Raji (cell line): ENCODE measurements around the gene CHRNG.

Experiments used
- POLR2A ChIP-seq: IDR thresholded peaks from 2 replicates; pipeline ENCODE4 v1.6.1; 2011; ENCODE audit warnings: low read depth, low read length, control low read depth; ENCODE audit not compliant: insufficient read depth

The CHRNG gene

DNA sequence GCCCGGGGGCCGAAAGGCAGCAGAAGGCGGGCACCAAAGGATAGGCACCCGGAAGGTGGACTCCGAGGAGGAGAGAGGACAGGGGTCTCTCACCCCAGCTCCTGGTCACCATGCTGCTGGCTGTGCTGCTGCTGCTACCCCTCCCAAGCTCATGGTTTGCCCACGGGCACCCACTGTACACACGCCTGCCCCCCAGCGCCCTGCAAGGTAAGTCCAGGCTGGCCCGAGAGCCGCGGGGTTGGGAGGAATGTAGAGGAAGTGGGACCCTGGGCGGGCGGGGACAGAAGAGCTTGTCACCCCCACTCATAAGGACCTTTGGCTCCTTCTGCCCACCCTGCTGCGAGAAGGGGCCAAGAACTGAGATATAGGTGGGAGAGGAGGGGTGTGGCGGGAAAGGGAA is 19.0 kb upstream of the CHRNG start:
- no peak for TF ChIP-seq POLR2A

DNA sequence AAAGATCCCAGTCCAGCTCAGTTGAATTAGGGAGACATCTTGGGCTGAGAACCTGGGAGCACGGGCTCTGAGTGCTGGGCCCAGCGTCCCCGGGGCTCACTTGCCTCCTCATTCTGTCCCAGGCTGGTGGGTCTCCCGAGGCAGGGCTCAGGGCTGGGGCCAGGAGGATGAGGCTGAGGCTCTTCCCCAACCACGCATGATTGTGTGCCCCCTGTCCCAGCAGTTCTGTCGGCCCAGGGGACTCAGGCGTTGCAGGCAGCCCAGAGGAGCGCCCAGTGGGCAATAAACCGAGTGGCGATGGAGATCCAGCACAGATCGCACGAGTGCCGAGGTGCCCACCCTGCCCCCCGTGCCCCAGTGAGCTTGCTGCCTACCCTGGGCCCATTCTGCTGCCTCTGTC is 18.4 kb upstream of the CHRNG start:
- TF ChIP-seq POLR2A, result no peak

DNA sequence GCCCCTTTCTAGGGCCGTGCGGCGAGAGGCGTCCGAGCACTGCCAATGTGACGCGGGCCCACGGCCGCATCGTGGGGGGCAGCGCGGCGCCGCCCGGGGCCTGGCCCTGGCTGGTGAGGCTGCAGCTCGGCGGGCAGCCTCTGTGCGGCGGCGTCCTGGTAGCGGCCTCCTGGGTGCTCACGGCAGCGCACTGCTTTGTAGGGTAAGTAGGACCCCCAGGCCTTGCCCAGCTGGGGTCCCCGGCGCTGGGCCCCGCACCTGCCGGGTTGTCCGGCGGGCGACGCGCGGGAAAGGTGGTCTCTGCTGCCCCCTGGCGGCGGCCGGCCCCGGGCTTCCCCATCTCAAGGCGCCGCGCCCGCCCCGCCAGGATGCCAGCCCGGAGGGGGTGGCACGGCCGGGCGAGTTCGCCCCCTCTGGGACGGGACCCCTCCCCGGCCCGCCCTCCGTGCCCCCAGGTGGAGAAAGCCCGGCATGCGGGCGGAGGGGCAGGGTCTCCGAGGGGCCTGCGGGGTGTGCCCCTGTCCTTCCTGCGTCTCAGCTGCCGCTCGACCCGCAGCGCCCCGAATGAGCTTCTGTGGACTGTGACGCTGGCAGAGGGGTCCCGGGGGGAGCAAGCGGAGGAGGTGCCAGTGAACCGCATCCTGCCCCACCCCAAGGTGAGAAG is 17.4 kb upstream of the CHRNG start:
- no peak for TF ChIP-seq POLR2A

DNA sequence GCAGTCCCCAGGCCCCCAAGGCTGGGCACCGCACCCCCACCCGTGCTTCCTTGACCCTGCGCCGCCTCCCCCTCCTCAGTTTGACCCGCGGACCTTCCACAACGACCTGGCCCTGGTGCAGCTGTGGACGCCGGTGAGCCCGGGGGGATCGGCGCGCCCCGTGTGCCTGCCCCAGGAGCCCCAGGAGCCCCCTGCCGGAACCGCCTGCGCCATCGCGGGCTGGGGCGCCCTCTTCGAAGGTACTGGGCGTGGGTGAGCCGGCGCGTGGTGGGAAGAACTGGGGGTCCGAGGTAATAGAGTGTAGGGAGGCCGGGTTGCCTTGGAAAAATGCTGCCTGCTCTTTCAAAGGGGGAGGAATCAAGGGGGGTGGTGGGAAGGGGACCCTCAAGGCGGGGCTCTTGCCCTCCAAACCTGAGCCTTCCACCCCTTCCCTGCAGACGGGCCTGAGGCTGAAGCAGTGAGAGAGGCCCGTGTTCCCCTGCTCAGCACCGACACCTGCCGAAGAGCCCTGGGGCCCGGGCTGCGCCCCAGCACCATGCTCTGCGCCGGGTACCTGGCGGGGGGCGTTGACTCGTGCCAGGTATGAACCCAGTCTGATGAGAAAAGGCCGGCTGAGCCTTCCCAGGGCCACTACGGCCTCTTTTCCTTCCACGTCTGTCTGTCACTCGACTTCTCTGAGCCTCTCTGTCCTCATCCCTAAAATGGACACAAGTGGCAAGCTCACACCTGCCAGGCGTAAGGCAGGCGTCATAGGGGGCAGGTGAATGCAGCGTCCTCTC is 16.7 kb upstream of the CHRNG start:
- TF ChIP-seq POLR2A, result no peak

DNA sequence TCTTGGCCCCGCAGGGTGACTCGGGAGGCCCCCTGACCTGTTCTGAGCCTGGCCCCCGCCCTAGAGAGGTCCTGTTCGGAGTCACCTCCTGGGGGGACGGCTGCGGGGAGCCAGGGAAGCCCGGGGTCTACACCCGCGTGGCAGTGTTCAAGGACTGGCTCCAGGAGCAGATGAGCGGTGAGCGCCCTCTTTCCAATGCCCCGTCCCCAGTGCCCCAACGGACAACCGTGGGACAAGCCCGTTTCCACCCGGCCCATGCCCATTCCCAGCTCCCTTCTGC is 16.1 kb upstream of the CHRNG start:
- TF ChIP-seq POLR2A, result no peak

GRCh38 chr2:232523682-232524597 is 15.6 kb upstream of the CHRNG start:
- no peak for TF ChIP-seq POLR2A

DNA sequence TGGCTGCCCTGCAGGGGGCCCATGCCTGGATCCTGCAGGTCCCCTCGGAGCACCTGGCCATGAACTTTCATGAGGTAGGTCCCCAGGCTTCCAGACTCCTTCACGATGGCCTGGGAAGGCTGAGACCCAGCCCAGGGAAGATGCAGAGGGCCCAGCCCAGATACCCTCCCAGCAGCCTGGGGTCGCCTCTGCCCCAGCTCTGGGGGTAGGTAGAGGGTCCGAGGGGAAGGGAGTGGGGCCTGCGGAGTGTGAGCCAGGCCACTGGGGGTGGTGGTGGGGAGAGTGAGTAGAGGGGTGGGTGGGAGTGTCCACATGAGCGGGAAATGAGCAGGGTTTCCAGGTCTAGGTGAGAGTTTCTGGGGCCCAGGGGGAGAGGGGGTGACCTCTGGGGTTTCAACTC is 14.7 kb upstream of the CHRNG start:
- no peak for TF ChIP-seq POLR2A

DNA sequence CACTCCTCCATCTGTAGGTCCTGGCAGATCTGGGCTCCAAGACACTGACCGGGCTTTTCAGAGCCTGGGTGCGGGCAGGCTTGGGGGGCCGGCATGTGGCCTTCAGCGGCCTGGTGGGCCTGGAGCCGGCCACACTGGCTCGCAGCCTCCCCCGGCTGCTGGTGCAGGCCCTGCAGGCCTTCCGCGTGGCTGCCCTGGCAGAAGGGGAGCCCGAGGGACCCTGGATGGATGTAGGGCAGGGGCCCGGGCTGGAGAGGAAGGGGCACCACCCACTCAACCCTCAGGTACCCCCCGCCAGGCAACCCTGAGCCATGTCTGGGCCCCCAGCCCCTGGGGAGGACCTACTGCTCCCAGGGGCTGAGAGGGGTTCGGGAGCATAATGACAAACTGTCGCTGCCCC is 14.3 kb upstream of the CHRNG start:
- TF ChIP-seq POLR2A, result no peak

DNA sequence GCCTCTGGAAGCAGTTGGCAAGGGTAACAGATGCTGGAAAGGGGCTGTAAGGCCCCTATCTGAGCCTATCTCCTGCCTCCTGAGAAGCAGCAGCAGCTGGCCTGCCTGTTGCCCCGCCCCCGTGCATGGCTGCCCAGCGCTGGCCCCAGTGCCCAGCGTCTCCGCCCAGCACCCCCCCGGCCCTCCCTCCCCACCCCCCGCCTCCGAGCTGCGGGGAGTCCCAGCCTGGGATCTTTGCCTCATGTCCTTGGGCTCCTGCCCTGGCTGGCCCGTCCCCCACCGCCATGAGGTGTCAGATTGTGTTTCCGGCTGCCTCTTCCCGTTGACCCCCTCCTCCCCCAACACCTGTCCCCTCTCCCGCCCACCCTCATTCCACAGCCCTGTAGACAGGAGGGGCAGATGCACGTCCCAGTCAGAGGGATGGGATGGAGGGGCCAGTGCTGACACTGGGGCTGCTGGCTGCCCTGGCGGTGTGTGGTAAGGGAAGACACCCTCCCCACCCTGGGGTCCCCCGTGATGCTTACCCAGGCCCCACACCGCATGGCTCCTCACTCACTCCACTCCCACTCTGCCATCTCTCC is 13.6 kb upstream of the CHRNG start, which contains the start of gene CHRND:
CHRND (plus strand) TSS at position 370 of the 581 bp plus-strand sequence; CDS start at position 426, 56 bp downstream.
- TF ChIP-seq POLR2A, result no peak

DNA sequence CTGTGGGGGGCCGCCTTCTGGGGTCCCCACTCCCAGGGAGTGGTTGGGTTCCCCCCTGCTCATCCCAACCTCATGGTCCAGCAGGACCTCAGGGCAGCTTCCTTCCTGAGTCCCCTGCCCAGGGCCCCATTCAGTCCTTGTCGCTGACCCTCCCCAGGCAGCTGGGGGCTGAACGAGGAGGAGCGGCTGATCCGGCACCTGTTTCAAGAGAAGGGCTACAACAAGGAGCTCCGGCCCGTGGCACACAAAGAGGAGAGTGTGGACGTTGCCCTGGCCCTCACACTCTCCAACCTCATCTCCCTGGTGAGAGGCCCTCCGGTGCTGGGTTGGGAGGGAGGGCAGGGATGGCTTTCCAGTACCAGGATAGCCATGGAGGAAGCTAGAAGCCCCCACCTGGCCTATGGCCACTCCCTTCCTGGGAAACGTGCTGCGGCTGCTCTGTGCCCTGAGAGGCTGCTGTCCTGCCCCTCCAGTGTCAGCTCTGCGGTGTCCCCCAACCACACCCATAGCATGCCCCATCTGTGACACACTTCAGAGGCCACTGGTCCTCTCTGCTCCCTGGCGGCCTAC is 13.0 kb upstream of the CHRNG start:
- TF ChIP-seq POLR2A, result no peak

DNA sequence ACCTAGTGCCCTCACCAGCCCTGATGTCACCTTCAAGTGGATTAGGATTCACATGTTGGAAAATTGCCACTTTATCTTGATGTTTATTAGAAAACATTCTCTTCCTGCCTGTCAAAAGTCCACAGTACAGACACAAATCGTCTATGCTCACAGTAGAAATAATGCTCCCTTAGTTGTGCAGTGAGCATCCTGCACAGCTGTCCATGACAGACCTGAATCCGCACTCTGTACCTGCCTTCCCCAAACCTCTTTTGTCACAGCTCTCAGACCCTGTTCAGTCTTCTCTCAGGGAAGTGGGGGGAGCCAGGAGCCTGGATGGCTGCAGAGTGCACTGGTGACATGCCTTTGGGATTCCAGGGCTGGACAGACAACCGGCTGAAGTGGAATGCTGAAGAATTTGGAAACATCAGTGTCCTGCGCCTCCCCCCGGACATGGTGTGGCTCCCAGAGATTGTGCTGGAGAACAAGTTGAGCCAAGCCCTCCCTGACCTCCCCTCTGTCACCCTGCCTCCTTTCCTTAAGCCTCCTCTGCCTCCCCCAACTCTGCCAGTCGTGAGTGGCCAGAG is 11.5 kb upstream of the CHRNG start:
- no peak for TF ChIP-seq POLR2A

- no peak for TF ChIP-seq POLR2A
Observed at GRCh38 chr2:232528746-232529460, 10.6 kb upstream of the CHRNG start.

- no peak for TF ChIP-seq POLR2A
Observed at GRCh38 chr2:232529806-232530547, 9.5 kb upstream of the CHRNG start.
